ENCODE data around the gene MVP. TPM values are rescaled to one million over a fixed set of nuclear protein-coding genes. Genes with fewer than 3 reads are reported as not detected.
"Not testable (repeated sequence)": the region's sequence is repeated elsewhere in the genome, so short reads cannot be mapped to it uniquely, and the experiment has no call there.

MVP gene
- total and polyA plus RNA-seq, 4 donors = 150 to 322 (median 253) TPM

- no peaks in the 10 kb centered on the region for H3K27me3 ChIP-seq (ENCODE audit: control insufficient read depth in 3 of 3, insufficient read depth in 3 of 3, low read length in 2 of 3)
- H3K36me3 ChIP-seq (ENCODE audit: control insufficient read depth in 4 of 4, insufficient read depth in 4 of 4, low read length in 4 of 4) = peaks cover 0 to 14% (median 11%) of the 10 kb centered on the region in 4 donors
- TF ChIP-seq, protein P1, sequence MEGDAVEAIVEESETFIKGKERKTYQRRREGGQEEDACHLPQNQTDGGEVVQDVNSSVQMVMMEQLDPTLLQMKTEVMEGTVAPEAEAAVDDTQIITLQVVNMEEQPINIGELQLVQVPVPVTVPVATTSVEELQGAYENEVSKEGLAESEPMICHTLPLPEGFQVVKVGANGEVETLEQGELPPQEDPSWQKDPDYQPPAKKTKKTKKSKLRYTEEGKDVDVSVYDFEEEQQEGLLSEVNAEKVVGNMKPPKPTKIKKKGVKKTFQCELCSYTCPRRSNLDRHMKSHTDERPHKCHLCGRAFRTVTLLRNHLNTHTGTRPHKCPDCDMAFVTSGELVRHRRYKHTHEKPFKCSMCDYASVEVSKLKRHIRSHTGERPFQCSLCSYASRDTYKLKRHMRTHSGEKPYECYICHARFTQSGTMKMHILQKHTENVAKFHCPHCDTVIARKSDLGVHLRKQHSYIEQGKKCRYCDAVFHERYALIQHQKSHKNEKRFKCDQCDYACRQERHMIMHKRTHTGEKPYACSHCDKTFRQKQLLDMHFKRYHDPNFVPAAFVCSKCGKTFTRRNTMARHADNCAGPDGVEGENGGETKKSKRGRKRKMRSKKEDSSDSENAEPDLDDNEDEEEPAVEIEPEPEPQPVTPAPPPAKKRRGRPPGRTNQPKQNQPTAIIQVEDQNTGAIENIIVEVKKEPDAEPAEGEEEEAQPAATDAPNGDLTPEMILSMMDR (IDR thresholded peaks at IDR 0.05; ENCODE audit: control extremely low read depth, extremely low read depth) = no peak
- no peak overlapping the region for H3K27ac ChIP-seq (ENCODE audit: low read depth in 1 of 2, low read length in 1 of 2)
- no peak overlapping the region for H3K9ac ChIP-seq (ENCODE audit: insufficient read depth in 1 of 2, low read length in 2 of 2)
- no peak for DNase-seq
- no peaks in the 10 kb centered on the region for H3K9me3 ChIP-seq (ENCODE audit: control insufficient read depth in 4 of 4, insufficient read depth in 3 of 4, low read length in 3 of 4)
- no peak overlapping the region for H3K4me3 ChIP-seq
- ATAC-seq (ENCODE audit: insufficient read depth, low FRiP score) = no peak
- H3K4me1 ChIP-seq (ENCODE audit: control insufficient read depth in 5 of 5, insufficient read depth in 5 of 5, low read length in 5 of 5) = peaks cover 0 to 10% (median 2%) of the 10 kb centered on the region in 5 donors
- WGBS, 2 donors = 82 to 85% methylated on average over 9 of the region's 9 CpGs
Observed at GRCh38 chr16:29864205-29864604, 43.9 kb downstream of the MVP start.

- peaks cover 0 to 3% (median 0%) of the 10 kb centered on the region in 5 donors for H3K4me1 ChIP-seq (ENCODE audit: control insufficient read depth in 5 of 5, insufficient read depth in 5 of 5, low read length in 5 of 5)
- no peak overlapping the region for H3K9ac ChIP-seq (ENCODE audit: insufficient read depth in 1 of 2, low read length in 2 of 2)
- DNase-seq (no peak), ATAC-seq (ENCODE audit: insufficient read depth, low FRiP score) (no peak)
- H3K9me3 ChIP-seq (ENCODE audit: control insufficient read depth in 4 of 4, insufficient read depth in 3 of 4, low read length in 3 of 4) = no peaks in the 10 kb centered on the region
- no peaks in the 10 kb centered on the region for H3K27me3 ChIP-seq (ENCODE audit: control insufficient read depth in 3 of 3, insufficient read depth in 3 of 3, low read length in 2 of 3)
- H3K36me3 ChIP-seq (ENCODE audit: control insufficient read depth in 4 of 4, insufficient read depth in 4 of 4, low read length in 4 of 4) = no peaks in the 10 kb centered on the region
- H3K27ac ChIP-seq (ENCODE audit: low read depth in 1 of 2, low read length in 1 of 2) = no peak overlapping the region
- TF ChIP-seq, protein P1 (IDR thresholded peaks at IDR 0.05; ENCODE audit: control extremely low read depth, extremely low read depth) = no peak
- WGBS, 2 donors = 83 to 92% methylated on average over 8 of the region's 8 CpGs
- no peak overlapping the region for H3K4me3 ChIP-seq
Observed at GRCh38 chr16:29868396-29869009, 48.2 kb downstream of the MVP start.

DNA sequence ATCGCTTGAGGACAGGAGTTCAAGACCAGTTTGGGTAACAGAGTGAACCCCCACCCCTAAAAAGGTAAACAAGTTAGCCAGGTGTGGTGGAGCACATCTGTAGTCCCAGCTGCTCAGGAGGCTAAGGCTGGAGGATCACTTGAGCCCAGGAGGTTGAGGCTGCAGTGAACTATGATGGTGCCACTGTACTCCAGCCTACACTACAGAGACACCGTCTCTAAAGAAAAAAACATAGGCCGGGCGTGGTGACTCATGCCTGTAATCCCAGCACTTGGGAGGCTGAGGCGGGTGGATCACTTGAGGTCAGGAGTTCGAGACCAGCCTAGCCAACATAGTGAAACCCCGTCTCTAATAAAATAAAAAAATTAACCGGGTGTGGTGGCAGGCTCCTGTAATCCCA is 48.8 kb downstream of the MVP start:
- not testable (repeated sequence) for DNase-seq; H3K36me3 ChIP-seq (ENCODE audit: control insufficient read depth in 4 of 4, insufficient read depth in 4 of 4, low read length in 4 of 4); H3K27ac ChIP-seq (ENCODE audit: low read depth in 1 of 2, low read length in 1 of 2); H3K4me1 ChIP-seq (ENCODE audit: control insufficient read depth in 5 of 5, insufficient read depth in 5 of 5, low read length in 5 of 5); H3K4me3 ChIP-seq; H3K9me3 ChIP-seq (ENCODE audit: control insufficient read depth in 4 of 4, insufficient read depth in 3 of 4, low read length in 3 of 4); H3K27me3 ChIP-seq (ENCODE audit: control insufficient read depth in 3 of 3, insufficient read depth in 3 of 3, low read length in 2 of 3); ATAC-seq (ENCODE audit: insufficient read depth, low FRiP score); H3K9ac ChIP-seq (ENCODE audit: insufficient read depth in 1 of 2, low read length in 2 of 2)
- WGBS, 2 donors = 95 to 96% methylated on average over 8 of the region's 8 CpGs

GRCh38 chr16:29871822-29872546 is 51.7 kb downstream of the MVP start:
- peaks cover 0 to 21% (median 14%) of the 10 kb centered on the region in 3 donors for H3K27me3 ChIP-seq (ENCODE audit: control insufficient read depth in 3 of 3, insufficient read depth in 3 of 3, low read length in 2 of 3)
- DNase-seq (no peak), ATAC-seq (ENCODE audit: insufficient read depth, low FRiP score) (no peak)
- WGBS, 2 donors = 89 to 92% methylated on average over 16 of the region's 16 CpGs
- TF ChIP-seq, protein P1 (IDR thresholded peaks at IDR 0.05; ENCODE audit: control extremely low read depth, extremely low read depth) = no peak
- no peaks in the 10 kb centered on the region for H3K36me3 ChIP-seq (ENCODE audit: control insufficient read depth in 4 of 4, insufficient read depth in 4 of 4, low read length in 4 of 4)
- no peak overlapping the region for H3K4me3 ChIP-seq
- H3K9ac ChIP-seq (ENCODE audit: insufficient read depth in 1 of 2, low read length in 2 of 2) = no peak overlapping the region
- H3K9me3 ChIP-seq (ENCODE audit: control insufficient read depth in 4 of 4, insufficient read depth in 3 of 4, low read length in 3 of 4) = peaks cover 0 to under 1% (median 0%) of the 10 kb centered on the region in 4 donors
- H3K27ac ChIP-seq (ENCODE audit: low read depth in 1 of 2, low read length in 1 of 2) = no peak overlapping the region
- peaks cover 0 to 2% (median 0%) of the 10 kb centered on the region in 5 donors for H3K4me1 ChIP-seq (ENCODE audit: control insufficient read depth in 5 of 5, insufficient read depth in 5 of 5, low read length in 5 of 5)
